A673 (cell line): ENCODE results near the gene MDFIC. TPM values are rescaled to one million over a fixed set of nuclear protein-coding genes. Genes with fewer than 3 reads are reported as not detected.

ENCODE experiments used
- BruUV-seq: library from RNA; stranded (reverse); fragments of 400-500 nt; replicated peaks from 2 replicates; lab custom pipeline; 2021; lab: Mats Ljungman, UMichigan
- CTCF ChIA-PET: fragments of 300-600 bp; sonication (Branson Sonifier 250); formaldehyde crosslinking; loops from one replicate; lab custom pipeline; 2022; ENCODE audit warnings: antibody characterized with exemption; lab: Charles Lee
- POLR2A ChIA-PET: fragments of 300-600 bp; sonication (Branson Sonifier 250); formaldehyde crosslinking; loops from one replicate; lab custom pipeline; 2022; ENCODE audit warnings: antibody characterized with exemption; ENCODE audit not compliant: low non-redundant PET; lab: Charles Lee
- DNase-seq: peaks from one replicate; pipeline ENCODE4 v3.0.0-alpha.2; 2015; ENCODE audit warnings: low spot score
- H3K27ac ChIP-seq: fragments of 200-600 bp; sonication (generic); 2 replicates; pipeline ENCODE4 v1.5.1; 2016; ENCODE audit warnings: mixed run types, low read depth, mild to moderate bottlenecking, mixed read lengths, antibody characterized with exemption, low read length; ENCODE audit not compliant: poor library complexity, severe bottlenecking
- H3K27me3 ChIP-seq: fragments of 200-600 bp; sonication (generic); replicated peaks from 2 replicates; pipeline ENCODE4 v1.6.1; 2017; ENCODE audit warnings: mixed run types, low read depth, mild to moderate bottlenecking, mixed read lengths, antibody characterized with exemption, low read length; ENCODE audit not compliant: insufficient read depth, poor library complexity
- H3K36me3 ChIP-seq: fragments of 200-600 bp; sonication (generic); 2 replicates; pipeline ENCODE4 v1.6.1; 2016; ENCODE audit warnings: mixed run types, mild to moderate bottlenecking, mixed read lengths, antibody characterized with exemption, low read length; ENCODE audit not compliant: insufficient read depth, poor library complexity, severe bottlenecking
- H3K4me1 ChIP-seq: fragments of 200-600 bp; sonication (generic); 2 replicates; pipeline ENCODE4 v1.6.1; 2017; ENCODE audit warnings: mixed run types, mild to moderate bottlenecking, mixed read lengths, antibody characterized with exemption, low read length; ENCODE audit not compliant: insufficient read depth, poor library complexity, severe bottlenecking
- H3K4me3 ChIP-seq: fragments of 200-600 bp; sonication (generic); 2 replicates; pipeline ENCODE4 v1.5.1; 2016; ENCODE audit warnings: low read depth, mixed run types, mild to moderate bottlenecking, mixed read lengths, low read length; ENCODE audit not compliant: poor library complexity, severe bottlenecking
- H3K9me3 ChIP-seq: fragments of 200-600 bp; sonication (generic); 2 replicates; pipeline ENCODE4 v1.6.1; 2016; ENCODE audit warnings: mixed run types, low read depth, mild to moderate bottlenecking, mixed read lengths, antibody characterized with exemption, low read length; ENCODE audit not compliant: poor library complexity, severe bottlenecking
- CTCF ChIP-seq: fragments of 300-800, 200-600 bp; sonication (generic); conservative IDR thresholded peaks from 2 replicates; pipeline ENCODE4 v1.5.1; 2017; ENCODE audit warnings: low read depth, mild to moderate bottlenecking, antibody characterized with exemption, low read length, moderate library complexity, mixed read lengths
- EZH2 ChIP-seq: fragments of 200-600 bp; sonication (generic); IDR thresholded peaks from 2 replicates; pipeline ENCODE4 v1.6.1; 2017; ENCODE audit warnings: borderline replicate concordance, low read depth, mild to moderate bottlenecking, mixed read lengths, antibody characterized with exemption, low read length; ENCODE audit not compliant: poor library complexity, severe bottlenecking
- intact Hi-C: fragments of 100-400 bp; cut with micrococcal nuclease; formaldehyde crosslinking; loops from one replicate; pipeline ENCODE4 v1.10.0; 2022; ENCODE audit not compliant: unreplicated experiment
- total RNA-seq: library from RNA; stranded (reverse); gene quantifications from 2 replicates; pipeline ENCODE4 v1.2.3, GENCODE V29; 2021

The MDFIC gene
- total RNA-seq, 1 experiment from 2014 or later, result 32.6 TPM

GRCh38 chr7:115037128-115037802 lies 115.4 kb downstream of the MDFIC start:
- no peaks in the 10 kb centered on the region for H3K27me3 ChIP-seq

DNA sequence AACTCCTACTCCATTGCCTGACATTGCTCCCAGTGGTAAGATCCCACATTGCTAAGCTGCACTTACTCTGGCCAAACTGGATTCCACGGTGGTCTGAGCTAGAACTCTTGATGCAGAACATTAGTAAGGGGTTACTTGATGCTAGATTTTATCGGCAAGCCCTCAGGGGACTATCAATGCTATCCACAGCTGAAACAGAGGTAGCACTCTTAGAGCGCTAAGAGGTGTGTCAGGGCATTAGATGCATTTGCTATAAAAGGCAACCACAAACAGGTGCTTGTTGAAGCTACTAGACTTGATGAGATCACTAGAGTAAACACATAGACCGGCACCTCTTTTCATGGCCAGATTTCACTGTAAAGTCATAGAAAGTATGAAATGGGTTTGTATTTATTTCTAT lies 116.3 kb downstream of the MDFIC start:
- DNase-seq, result no peak
- H3K27ac ChIP-seq, result no peak overlapping the region
- POLR2A ChIA-PET, result no interaction called here
- no peak overlapping the region for H3K4me3 ChIP-seq
- intact Hi-C loops, result no loop called here
- no TSS peak for BruUV-seq
- H3K36me3 ChIP-seq, result no peaks in the 10 kb centered on the region
- H3K4me1 ChIP-seq, result no peaks in the 10 kb centered on the region
- TF ChIP-seq CTCF, result no peak
- TF ChIP-seq EZH2, result no peak
- H3K9me3 ChIP-seq, result no peaks in the 10 kb centered on the region
- H3K27me3 ChIP-seq, result no peaks in the 10 kb centered on the region
- CTCF ChIA-PET, result no interaction called here

More at GRCh38 chr7:115037128-115037802, 115.4 kb downstream of the MDFIC start:
- no peak overlapping the region for H3K4me3 ChIP-seq
- intact Hi-C loops, result no loop called here
- no peak for TF ChIP-seq EZH2
- no peak for TF ChIP-seq CTCF
- POLR2A ChIA-PET, result no interaction called here
- H3K27ac ChIP-seq, result no peak overlapping the region
- no peak for DNase-seq
- CTCF ChIA-PET, result no interaction called here
- BruUV-seq, result no TSS peak
- peaks cover 6% of the 10 kb centered on the region for H3K4me1 ChIP-seq
- no peaks in the 10 kb centered on the region for H3K9me3 ChIP-seq
- H3K36me3 ChIP-seq, result no peaks in the 10 kb centered on the region

GRCh38 chr7:115040057-115040456 lies 118.2 kb downstream of the MDFIC start:
- Histone ChIP-seq H3K9me3 (no peaks in the 10 kb centered on the region), H3K4me1 (no peaks in the 10 kb centered on the region), H3K27me3 (no peaks in the 10 kb centered on the region), H3K4me3 (no peak overlapping the region), H3K27ac (no peak overlapping the region), H3K36me3 (no peaks in the 10 kb centered on the region)
- TF ChIP-seq CTCF, result no peak
- no peak for TF ChIP-seq EZH2
- intact Hi-C loops, result no loop called here
- BruUV-seq, result no TSS peak
- POLR2A ChIA-PET, result no interaction called here
- DNase-seq, result no peak
- CTCF ChIA-PET, result no interaction called here
